Tibial nerve (tissue), 4 donors: Measurements from ENCODE around the gene PPT1. TPM values are rescaled to one million over a fixed set of nuclear protein-coding genes. Genes with fewer than 3 reads are reported as not detected.
A peak's percentile ranks its signal among the peaks of the same experiment; 100 is the strongest.

Experiments used
- DNase-seq, 2 donors: peaks; one replicate each; pipeline ENCODE4 v3.0.0-alpha.2; 2019; ENCODE audit warnings: low spot score in 2 of 2
- H3K27ac ChIP-seq, 4 donors: fragments of 200-600 bp; sonication (generic) in 3 of 4; one replicate each; pipeline ENCODE4 v1.5.1; 2017 to 2019; ENCODE audit warnings: mild to moderate bottlenecking in 1 of 4
- H3K27me3 ChIP-seq, 2 donors: fragments of 200-600 bp; sonication (generic) in 1 of 2; one replicate each; pipeline versions ENCODE4 v1.5.1 to v1.6.0; 2017 to 2019
- H3K36me3 ChIP-seq, 3 donors: fragments of 200-600 bp; sonication (generic); one replicate each; pipeline ENCODE4 v1.5.1; 2018 to 2019
- H3K4me1 ChIP-seq, 4 donors: fragments of 200-600 bp; sonication (generic) in 3 of 4; one replicate each; pipeline ENCODE4 v1.5.1; 2017 to 2019
- H3K4me3 ChIP-seq, 4 donors: fragments of 200-600 bp; sonication (generic) in 3 of 4; one replicate each; pipeline ENCODE4 v1.5.1; 2017 to 2019; ENCODE audit warnings: mild to moderate bottlenecking in 1 of 4, moderate library complexity in 1 of 4
- H3K9me3 ChIP-seq, 4 donors: fragments of 200-600 bp; sonication (generic) in 3 of 4; one replicate each; pipeline ENCODE4 v1.5.1; 2017 to 2019
- EP300 ChIP-seq, 2 donors: sonication (generic); formaldehyde crosslinking; IDR thresholded peaks; one replicate each; pipeline ENCODE4 v1.6.1; 2017; ENCODE audit warnings: antibody characterized with exemption in 2 of 2, mild to moderate bottlenecking in 1 of 2
- POLR2A ChIP-seq, 2 donors: fragments of 450-650 bp; IDR thresholded peaks; one replicate each; pipeline ENCODE4 v1.6.1; 2017; ENCODE audit warnings: antibody characterized with exemption in 2 of 2, mild to moderate bottlenecking in 2 of 2, moderate library complexity in 2 of 2
- WGBS, 2 donors: methylation state at CpG; one replicate each; pipeline ENCODE4 v1.1.5; 2018; 5-methylcytosine and 5-hydroxymethylcytosine counted together
- total RNA-seq, 4 donors: library from RNA; depleted of rRNA; stranded (reverse); fragments of >200 nt; gene quantifications; one replicate each; pipeline ENCODE4 v1.1.0, GENCODE V29; 2016
- TF ChIP-seq, protein P1 (sequence below), 5 experiments: fragments of 200-600 bp in 3 of 5; fragments of 450-650 bp in 2 of 5; sonication (generic) in 3 of 5; IDR thresholded peaks; one replicate each; pipeline ENCODE4 v1.5.1; 2016 to 2019; ENCODE audit warnings: antibody characterized with exemption in 5 of 5, mild to moderate bottlenecking in 3 of 5, moderate library complexity in 2 of 5

The PPT1 gene
- 10 to 100 TPM; 52.8 to 88.5 (median 58.7) TPM for total RNA-seq

DNA sequence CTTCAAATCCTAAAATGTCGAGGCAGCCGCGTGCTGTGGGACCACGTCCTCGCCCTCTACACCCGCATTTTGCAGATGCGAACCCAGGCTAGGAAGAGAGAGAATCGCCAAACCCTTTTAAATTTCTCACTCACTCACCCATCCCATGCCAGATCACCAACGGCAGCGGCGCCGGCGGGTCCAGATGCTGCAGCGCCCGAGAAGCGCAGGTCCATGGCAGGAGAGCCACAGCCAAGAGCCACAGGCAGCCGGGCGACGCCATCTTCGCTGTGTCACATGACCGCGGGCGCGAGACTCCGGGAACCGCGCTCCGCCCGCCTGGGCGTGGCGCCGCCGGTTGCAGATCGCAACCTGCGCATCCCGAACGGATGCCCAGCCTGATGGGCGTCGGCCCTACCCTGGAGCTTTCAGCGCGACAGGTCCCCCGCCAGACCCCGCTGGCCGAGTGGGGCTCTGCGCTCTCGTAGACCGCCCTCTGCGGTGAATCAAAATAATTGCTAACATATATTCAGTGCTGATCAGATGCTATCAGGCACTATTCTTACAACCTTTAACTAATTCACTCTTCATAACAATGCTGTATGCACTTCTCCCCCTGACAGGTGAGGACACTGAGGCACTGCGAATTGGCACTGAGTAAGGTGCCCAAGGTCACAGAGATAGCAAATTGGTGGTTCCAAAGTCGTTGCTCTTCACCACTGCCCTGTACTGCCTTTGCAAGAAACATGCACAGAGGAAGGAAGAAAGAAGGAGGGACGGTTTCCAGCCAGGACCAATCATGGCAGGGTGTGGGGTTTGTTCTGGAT lies at the start of gene PPT1:
TSS of gene PPT1 (minus strand) at position 276 of the 806 bp plus-strand sequence. CDS start at position 262, 14 bp downstream.
- WGBS, 2 donors = 0 to 1% methylated on average over 43 to 51 of the region's 51 CpGs
- H3K9me3 ChIP-seq = no peaks in the 10 kb centered on the region
- H3K4me1 ChIP-seq = peaks cover 0 to 29% (median 3%) of the 10 kb centered on the region in 4 donors
- H3K27me3 ChIP-seq = no peaks in the 10 kb centered on the region
- peak; percentile 55 to 63 for DNase-seq
- peak within 1 kb of the TSS; percentile 44 to 72 (median 69) for H3K27ac ChIP-seq
- peaks cover 0 to 2% (median 0%) of the 10 kb centered on the region in 3 donors for H3K36me3 ChIP-seq
- peak in 1 of 2 donors; percentile 83 for TF ChIP-seq EP300 (IDR thresholded peaks at IDR 0.05)
- TF ChIP-seq, protein P1, sequence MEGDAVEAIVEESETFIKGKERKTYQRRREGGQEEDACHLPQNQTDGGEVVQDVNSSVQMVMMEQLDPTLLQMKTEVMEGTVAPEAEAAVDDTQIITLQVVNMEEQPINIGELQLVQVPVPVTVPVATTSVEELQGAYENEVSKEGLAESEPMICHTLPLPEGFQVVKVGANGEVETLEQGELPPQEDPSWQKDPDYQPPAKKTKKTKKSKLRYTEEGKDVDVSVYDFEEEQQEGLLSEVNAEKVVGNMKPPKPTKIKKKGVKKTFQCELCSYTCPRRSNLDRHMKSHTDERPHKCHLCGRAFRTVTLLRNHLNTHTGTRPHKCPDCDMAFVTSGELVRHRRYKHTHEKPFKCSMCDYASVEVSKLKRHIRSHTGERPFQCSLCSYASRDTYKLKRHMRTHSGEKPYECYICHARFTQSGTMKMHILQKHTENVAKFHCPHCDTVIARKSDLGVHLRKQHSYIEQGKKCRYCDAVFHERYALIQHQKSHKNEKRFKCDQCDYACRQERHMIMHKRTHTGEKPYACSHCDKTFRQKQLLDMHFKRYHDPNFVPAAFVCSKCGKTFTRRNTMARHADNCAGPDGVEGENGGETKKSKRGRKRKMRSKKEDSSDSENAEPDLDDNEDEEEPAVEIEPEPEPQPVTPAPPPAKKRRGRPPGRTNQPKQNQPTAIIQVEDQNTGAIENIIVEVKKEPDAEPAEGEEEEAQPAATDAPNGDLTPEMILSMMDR (IDR thresholded peaks at IDR 0.05) = peak in 3 of 5 experiments; percentile 6 to 47 (median 36)
- peak in 1 of 2 donors; percentile 47 for TF ChIP-seq POLR2A (IDR thresholded peaks at IDR 0.05)
- peak within 1 kb of the TSS; percentile 54 to 69 (median 56) for H3K4me3 ChIP-seq

DNA sequence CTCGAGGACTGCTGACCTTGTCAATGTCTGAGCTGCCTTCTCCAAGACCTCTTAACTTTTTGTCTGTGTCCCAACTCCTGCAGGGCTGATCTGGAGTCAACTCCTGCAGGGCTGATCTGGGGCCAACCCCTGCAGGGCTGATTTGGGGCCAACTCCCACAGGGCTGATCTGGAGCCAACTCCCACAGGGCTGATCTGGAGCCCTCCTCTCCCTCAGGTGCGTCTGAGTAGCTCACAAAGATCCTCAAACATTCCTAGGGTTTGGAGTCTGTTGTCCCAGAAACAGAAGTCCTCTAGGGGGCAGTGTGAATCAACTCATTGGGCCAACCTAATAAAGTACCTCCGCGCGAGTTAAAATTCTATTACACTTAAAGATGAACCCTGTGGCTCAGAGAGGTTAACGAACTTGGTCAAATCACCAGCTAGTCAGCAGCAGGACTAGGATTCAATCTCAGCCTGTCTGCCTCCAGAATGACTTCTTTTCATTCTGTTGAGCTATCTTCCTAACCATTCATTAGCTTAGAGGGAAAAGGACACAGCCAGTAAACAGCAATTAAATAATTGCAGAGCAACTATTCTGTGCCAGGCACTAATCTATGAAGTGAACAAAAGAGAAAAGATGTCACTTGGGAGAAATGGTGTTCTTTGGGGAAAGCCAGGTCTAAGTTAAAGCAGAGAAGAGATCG lies 47.0 kb upstream of the PPT1 start:
- DNase-seq = peak in 1 of 2 donors; percentile 88
- peaks cover 0 to 3% (median 0%) of the 10 kb centered on the region in 4 donors for H3K4me1 ChIP-seq
- 13 to 19% methylated on average over 7 of the region's 7 CpGs for WGBS, 2 donors
- no peaks in the 10 kb centered on the region for H3K36me3 ChIP-seq
- H3K27ac ChIP-seq = no peak overlapping the region
- H3K27me3 ChIP-seq = peaks cover 0 to 18% of the 10 kb centered on the region in 2 donors
- no peaks in the 10 kb centered on the region for H3K9me3 ChIP-seq
- TF ChIP-seq POLR2A (IDR thresholded peaks at IDR 0.05) (no peak), EP300 (IDR thresholded peaks at IDR 0.05) (no peak)
- TF ChIP-seq, protein P1 (IDR thresholded peaks at IDR 0.05) = peak; percentile 59 to 80 (median 66)
- H3K4me3 ChIP-seq = no peak overlapping the region

DNA sequence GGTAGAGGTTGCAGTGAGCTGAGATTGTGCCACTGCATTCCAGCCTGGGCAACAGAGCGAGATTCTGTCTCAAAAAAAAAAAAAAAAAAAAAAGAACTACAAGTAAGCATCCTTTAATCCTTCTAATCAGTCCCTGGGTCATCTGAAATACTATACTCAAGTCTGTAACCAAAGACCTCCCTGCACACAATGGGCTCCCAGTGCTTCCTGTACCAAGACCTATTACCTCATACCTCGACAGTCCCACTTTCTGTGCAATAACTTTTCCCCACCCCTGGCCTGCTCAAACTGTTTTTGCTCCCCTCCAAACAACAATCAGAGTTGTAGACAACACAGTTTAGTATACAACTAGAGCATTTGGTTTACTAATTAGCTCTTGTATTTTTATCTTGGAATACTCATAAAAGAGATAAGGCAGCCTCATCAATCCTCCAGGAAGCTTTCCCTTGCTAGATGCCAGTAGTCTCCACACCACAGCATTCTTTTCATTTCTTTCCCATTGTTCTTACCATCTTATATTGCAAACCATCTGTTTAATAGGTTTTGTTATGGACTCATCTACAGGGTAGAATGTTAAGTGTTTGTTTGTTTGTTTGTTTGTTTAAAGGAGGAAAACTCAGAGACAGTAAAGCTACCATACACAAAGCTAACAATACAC lies 45.0 kb upstream of the PPT1 start:
- WGBS, 2 donors = 31 to 33% methylated on average over 2 of the region's 2 CpGs
- Histone ChIP-seq H3K27ac (no peak overlapping the region), H3K36me3 (no peaks in the 10 kb centered on the region), H3K27me3 (peaks cover 0 to 18% of the 10 kb centered on the region in 2 donors), H3K4me3 (no peak overlapping the region), H3K4me1 (peaks cover 0 to 3% (median 0%) of the 10 kb centered on the region in 4 donors), H3K9me3 (no peaks in the 10 kb centered on the region)
- DNase-seq = no peak
- no peak for TF ChIP-seq EP300 (IDR thresholded peaks at IDR 0.05)
- TF ChIP-seq POLR2A (IDR thresholded peaks at IDR 0.05) = no peak

DNA sequence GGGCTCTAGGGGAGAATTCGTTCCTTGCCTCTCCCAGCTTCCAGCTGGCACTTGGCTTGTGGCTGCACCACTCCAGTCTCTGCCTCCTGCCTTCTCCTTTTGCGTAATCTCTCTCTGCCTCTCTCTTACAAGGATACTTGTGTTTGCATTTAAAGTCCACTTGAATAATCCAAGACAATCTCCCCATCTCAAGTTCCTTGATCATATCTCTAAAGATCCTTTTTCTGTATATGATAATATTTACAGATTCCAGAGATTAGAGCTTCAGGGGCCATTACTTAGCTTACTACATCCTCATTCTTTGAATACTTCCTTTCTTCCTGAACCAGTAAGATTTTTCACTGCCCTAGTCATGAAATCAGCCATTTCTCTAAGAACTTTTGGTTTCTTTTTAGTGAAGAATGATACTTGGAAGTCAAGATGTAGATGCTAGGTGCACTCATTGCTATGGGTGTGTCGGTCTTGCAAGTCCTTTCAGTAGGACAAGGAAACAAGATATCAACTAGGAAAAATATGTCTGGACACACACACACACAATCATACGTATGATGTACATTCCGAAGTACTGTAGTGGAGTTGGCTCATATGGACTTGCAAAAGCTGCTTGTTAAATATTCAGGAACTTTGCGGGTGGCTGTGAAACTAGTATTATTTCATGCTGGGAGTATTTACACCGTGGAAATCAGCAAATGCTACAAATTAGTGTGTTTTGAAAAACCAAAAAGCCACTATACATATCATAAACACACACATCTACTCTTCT lies 43.3 kb upstream of the PPT1 start:
- Histone ChIP-seq H3K27ac (no peak overlapping the region), H3K4me3 (no peak overlapping the region), H3K27me3 (peaks cover 0 to 13% of the 10 kb centered on the region in 2 donors), H3K36me3 (no peaks in the 10 kb centered on the region), H3K4me1 (peaks cover 0 to 3% (median 0%) of the 10 kb centered on the region in 4 donors), H3K9me3 (no peaks in the 10 kb centered on the region)
- no peak for DNase-seq
- WGBS, 2 donors = 73 to 77% methylated on average over 7 of the region's 7 CpGs
- TF ChIP-seq, protein P1 (IDR thresholded peaks at IDR 0.05) = no peak
- TF ChIP-seq POLR2A (IDR thresholded peaks at IDR 0.05) = no peak
- no peak for TF ChIP-seq EP300 (IDR thresholded peaks at IDR 0.05)

DNA sequence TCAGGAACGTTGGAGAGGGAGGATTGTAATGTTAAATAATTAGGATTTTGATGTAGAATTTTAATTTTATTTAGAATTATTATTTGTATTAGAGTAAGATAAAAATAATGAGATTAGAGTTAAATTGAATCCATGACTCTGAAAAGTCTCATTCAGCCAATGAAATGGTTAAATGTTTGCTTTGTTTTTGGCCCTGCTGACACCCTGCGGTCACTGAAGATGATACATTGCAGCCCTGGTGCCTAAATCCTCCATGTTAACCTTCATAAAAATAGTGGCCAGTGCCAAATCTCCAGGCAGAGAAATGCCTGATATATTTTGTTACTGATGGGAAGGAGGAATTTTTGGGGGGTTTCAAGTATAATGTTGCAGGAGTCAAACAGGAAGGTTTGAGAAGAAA lies 36.8 kb upstream of the PPT1 start:
- H3K36me3 ChIP-seq = no peaks in the 10 kb centered on the region
- TF ChIP-seq POLR2A (IDR thresholded peaks at IDR 0.05) (no peak), EP300 (IDR thresholded peaks at IDR 0.05) (no peak)
- TF ChIP-seq, protein P1 (IDR thresholded peaks at IDR 0.05) = no peak
- peaks cover 0 to 8% (median 0%) of the 10 kb centered on the region in 4 donors for H3K9me3 ChIP-seq
- no peak overlapping the region for H3K27ac ChIP-seq
- H3K27me3 ChIP-seq = peaks cover 0 to 28% of the 10 kb centered on the region in 2 donors
- no peak for DNase-seq
- 36 to 46% methylated on average over 2 of the region's 2 CpGs for WGBS, 2 donors
- H3K4me1 ChIP-seq = peaks cover 0 to 3% (median 0%) of the 10 kb centered on the region in 4 donors
- no peak overlapping the region for H3K4me3 ChIP-seq
